GM23338 (cell line): ENCODE results near the gene POU3F4.

Experiments used
- CREB1 ChIP-seq: fragments of 250-450 bp; sonication (Bioruptor Pico); IDR thresholded peaks from 2 replicates; pipeline ENCODE4 v1.5.0; 2020; ENCODE audit warnings: low read depth, mild to moderate bottlenecking, moderate library complexity
- EZH2 ChIP-seq: fragments of 200-600 bp; sonication (generic); IDR thresholded peaks from one replicate; pipeline ENCODE4 v1.8.0; 2017; ENCODE audit warnings: antibody characterized with exemption, mild to moderate bottlenecking, low read depth; ENCODE audit not compliant: unreplicated experiment
- EZH2phosphoT487 ChIP-seq: fragments of 200-600 bp; sonication (generic); IDR thresholded peaks from one replicate; pipeline ENCODE4 v1.8.1; 2018; ENCODE audit warnings: antibody characterized with exemption; ENCODE audit not compliant: unreplicated experiment
- JUNB ChIP-seq: IDR thresholded peaks from one replicate; pipeline ENCODE4 v1.6.1; 2016; ENCODE audit warnings: antibody characterized with exemption; ENCODE audit not compliant: unreplicated experiment
- NANOG ChIP-seq: IDR thresholded peaks from 2 replicates; pipeline ENCODE4 v1.6.1; 2016; ENCODE audit warnings: antibody characterized with exemption, borderline replicate concordance
- POLR2AphosphoS5 ChIP-seq: IDR thresholded peaks from 2 replicates; pipeline ENCODE4 v1.6.1; 2016; ENCODE audit warnings: antibody characterized with exemption, low read depth
- ZNF114 ChIP-seq: fragments of 250-450 bp; sonication (Bioruptor Pico); IDR thresholded peaks from 2 replicates; pipeline ENCODE4 v1.5.0; 2020; ENCODE audit warnings: mild to moderate bottlenecking, moderate library complexity
- ZNF331 ChIP-seq: fragments of 250-450 bp; sonication (Bioruptor Pico); IDR thresholded peaks from 2 replicates; pipeline ENCODE4 v1.5.0; 2020; ENCODE audit warnings: low read depth, mild to moderate bottlenecking, moderate library complexity
- TF ChIP-seq, protein P1 (sequence below), 2 experiments: fragments of 200-600 bp in 1 of 2; sonication (generic) in 1 of 2; conservative IDR thresholded peaks; 2 replicates each; pipeline versions ENCODE4 v1.5.1 to v1.6.1; 2016 to 2017; ENCODE audit warnings: antibody characterized with exemption in 2 of 2, low read depth in 2 of 2, mild to moderate bottlenecking in 2 of 2, moderate library complexity in 1 of 2
- TF ChIP-seq, protein P2 (sequence below): IDR thresholded peaks from one replicate; pipeline ENCODE4 v1.6.1; 2018; ENCODE audit warnings: antibody characterized with exemption; ENCODE audit not compliant: unreplicated experiment
- TF ChIP-seq, protein P3 (sequence below): fragments of 250-450 bp; sonication (Bioruptor Pico); IDR thresholded peaks from 2 replicates; pipeline ENCODE4 v1.5.0; 2020; ENCODE audit warnings: mild to moderate bottlenecking, moderate library complexity

DNA sequence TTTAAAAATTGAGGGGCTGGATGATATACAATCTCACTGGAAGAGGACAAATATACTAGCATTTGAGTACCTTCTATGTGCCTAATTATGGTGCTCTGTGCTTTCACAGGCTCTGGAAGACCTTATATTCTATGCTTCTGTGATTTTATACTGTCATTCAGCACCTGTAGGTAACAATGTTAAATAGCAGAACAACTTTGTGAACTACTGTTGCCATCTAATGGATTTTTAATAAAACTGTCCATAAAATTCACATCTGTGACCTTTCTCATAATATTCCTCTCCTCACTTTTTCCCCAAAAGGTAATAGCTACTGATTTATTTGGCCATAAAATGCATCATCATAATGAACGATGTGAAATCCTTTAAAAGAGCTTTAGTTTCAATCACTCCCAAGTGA lies 21.9 kb downstream of the POU3F4 start:
- TF ChIP-seq POLR2AphosphoS5 (no peak), EZH2 (no peak), EZH2phosphoT487 (no peak), JUNB (no peak), CREB1 (CRISPR knock-in tag) (no peak), ZNF331 (no peak), NANOG (no peak), ZNF114 (no peak)
- TF ChIP-seq, protein P1, sequence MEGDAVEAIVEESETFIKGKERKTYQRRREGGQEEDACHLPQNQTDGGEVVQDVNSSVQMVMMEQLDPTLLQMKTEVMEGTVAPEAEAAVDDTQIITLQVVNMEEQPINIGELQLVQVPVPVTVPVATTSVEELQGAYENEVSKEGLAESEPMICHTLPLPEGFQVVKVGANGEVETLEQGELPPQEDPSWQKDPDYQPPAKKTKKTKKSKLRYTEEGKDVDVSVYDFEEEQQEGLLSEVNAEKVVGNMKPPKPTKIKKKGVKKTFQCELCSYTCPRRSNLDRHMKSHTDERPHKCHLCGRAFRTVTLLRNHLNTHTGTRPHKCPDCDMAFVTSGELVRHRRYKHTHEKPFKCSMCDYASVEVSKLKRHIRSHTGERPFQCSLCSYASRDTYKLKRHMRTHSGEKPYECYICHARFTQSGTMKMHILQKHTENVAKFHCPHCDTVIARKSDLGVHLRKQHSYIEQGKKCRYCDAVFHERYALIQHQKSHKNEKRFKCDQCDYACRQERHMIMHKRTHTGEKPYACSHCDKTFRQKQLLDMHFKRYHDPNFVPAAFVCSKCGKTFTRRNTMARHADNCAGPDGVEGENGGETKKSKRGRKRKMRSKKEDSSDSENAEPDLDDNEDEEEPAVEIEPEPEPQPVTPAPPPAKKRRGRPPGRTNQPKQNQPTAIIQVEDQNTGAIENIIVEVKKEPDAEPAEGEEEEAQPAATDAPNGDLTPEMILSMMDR (conservative IDR thresholded peaks at IDR 0.05; ENCODE audit: low read depth in 2 of 2), result no peak
- TF ChIP-seq, protein P2, sequence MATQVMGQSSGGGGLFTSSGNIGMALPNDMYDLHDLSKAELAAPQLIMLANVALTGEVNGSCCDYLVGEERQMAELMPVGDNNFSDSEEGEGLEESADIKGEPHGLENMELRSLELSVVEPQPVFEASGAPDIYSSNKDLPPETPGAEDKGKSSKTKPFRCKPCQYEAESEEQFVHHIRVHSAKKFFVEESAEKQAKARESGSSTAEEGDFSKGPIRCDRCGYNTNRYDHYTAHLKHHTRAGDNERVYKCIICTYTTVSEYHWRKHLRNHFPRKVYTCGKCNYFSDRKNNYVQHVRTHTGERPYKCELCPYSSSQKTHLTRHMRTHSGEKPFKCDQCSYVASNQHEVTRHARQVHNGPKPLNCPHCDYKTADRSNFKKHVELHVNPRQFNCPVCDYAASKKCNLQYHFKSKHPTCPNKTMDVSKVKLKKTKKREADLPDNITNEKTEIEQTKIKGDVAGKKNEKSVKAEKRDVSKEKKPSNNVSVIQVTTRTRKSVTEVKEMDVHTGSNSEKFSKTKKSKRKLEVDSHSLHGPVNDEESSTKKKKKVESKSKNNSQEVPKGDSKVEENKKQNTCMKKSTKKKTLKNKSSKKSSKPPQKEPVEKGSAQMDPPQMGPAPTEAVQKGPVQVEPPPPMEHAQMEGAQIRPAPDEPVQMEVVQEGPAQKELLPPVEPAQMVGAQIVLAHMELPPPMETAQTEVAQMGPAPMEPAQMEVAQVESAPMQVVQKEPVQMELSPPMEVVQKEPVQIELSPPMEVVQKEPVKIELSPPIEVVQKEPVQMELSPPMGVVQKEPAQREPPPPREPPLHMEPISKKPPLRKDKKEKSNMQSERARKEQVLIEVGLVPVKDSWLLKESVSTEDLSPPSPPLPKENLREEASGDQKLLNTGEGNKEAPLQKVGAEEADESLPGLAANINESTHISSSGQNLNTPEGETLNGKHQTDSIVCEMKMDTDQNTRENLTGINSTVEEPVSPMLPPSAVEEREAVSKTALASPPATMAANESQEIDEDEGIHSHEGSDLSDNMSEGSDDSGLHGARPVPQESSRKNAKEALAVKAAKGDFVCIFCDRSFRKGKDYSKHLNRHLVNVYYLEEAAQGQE, result no peak
- TF ChIP-seq, protein P3, sequence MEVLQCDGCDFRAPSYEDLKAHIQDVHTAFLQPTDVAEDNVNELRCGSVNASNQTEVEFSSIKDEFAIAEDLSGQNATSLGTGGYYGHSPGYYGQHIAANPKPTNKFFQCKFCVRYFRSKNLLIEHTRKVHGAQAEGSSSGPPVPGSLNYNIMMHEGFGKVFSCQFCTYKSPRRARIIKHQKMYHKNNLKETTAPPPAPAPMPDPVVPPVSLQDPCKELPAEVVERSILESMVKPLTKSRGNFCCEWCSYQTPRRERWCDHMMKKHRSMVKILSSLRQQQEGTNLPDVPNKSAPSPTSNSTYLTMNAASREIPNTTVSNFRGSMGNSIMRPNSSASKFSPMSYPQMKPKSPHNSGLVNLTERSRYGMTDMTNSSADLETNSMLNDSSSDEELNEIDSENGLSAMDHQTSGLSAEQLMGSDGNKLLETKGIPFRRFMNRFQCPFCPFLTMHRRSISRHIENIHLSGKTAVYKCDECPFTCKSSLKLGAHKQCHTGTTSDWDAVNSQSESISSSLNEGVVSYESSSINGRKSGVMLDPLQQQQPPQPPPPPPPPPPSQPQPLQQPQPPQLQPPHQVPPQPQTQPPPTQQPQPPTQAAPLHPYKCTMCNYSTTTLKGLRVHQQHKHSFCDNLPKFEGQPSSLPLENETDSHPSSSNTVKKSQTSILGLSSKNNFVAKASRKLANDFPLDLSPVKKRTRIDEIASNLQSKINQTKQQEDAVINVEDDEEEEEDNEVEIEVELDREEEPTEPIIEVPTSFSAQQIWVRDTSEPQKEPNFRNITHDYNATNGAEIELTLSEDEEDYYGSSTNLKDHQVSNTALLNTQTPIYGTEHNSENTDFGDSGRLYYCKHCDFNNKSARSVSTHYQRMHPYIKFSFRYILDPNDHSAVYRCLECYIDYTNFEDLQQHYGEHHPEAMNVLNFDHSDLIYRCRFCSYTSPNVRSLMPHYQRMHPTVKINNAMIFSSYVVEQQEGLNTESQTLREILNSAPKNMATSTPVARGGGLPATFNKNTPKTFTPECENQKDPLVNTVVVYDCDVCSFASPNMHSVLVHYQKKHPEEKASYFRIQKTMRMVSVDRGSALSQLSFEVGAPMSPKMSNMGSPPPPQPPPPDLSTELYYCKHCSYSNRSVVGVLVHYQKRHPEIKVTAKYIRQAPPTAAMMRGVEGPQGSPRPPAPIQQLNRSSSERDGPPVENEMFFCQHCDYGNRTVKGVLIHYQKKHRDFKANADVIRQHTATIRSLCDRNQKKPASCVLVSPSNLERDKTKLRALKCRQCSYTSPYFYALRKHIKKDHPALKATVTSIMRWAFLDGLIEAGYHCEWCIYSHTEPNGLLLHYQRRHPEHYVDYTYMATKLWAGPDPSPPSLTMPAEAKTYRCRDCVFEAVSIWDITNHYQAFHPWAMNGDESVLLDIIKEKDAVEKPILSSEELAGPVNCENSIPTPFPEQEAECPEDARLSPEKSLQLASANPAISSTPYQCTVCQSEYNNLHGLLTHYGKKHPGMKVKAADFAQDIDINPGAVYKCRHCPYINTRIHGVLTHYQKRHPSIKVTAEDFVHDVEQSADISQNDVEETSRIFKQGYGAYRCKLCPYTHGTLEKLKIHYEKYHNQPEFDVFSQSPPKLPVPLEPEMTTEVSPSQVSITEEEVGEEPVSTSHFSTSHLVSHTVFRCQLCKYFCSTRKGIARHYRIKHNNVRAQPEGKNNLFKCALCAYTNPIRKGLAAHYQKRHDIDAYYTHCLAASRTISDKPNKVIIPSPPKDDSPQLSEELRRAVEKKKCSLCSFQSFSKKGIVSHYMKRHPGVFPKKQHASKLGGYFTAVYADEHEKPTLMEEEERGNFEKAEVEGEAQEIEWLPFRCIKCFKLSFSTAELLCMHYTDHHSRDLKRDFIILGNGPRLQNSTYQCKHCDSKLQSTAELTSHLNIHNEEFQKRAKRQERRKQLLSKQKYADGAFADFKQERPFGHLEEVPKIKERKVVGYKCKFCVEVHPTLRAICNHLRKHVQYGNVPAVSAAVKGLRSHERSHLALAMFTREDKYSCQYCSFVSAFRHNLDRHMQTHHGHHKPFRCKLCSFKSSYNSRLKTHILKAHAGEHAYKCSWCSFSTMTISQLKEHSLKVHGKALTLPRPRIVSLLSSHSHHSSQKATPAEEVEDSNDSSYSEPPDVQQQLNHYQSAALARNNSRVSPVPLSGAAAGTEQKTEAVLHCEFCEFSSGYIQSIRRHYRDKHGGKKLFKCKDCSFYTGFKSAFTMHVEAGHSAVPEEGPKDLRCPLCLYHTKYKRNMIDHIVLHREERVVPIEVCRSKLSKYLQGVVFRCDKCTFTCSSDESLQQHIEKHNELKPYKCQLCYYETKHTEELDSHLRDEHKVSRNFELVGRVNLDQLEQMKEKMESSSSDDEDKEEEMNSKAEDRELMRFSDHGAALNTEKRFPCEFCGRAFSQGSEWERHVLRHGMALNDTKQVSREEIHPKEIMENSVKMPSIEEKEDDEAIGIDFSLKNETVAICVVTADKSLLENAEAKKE, result no peak
